Activated T-cell treated with anti-CD3 and anti-CD28 coated beads, Interleukin-2, amount 50 U/mL, for 72 hours (primary cell): ENCODE results near the gene CADM2. TPM values are rescaled to one million over a fixed set of nuclear protein-coding genes. Genes with fewer than 3 reads are reported as not detected.

Source experiments
- ATAC-seq, 2 donors: fragments of 150-1000 bp; cut with Tn5 transposase; replicated peaks in 1 of 2; 2 replicates each; pipeline ENCODE4 v1.10.0; 2021; ENCODE audit warnings: moderate library complexity in 2 of 2, mild to moderate bottlenecking in 1 of 2
- DNase-seq, 2 donors: peaks; one replicate each; pipeline ENCODE4 v3.0.0; 2021 to 2022; ENCODE audit warnings: mixed read lengths in 1 of 2
- H3K27ac Mint-ChIP-seq: one replicate; pipeline ENCODE4 v1.8.0; 2022; ENCODE audit warnings: mild to moderate bottlenecking, moderate library complexity, mixed read lengths
- H3K27me3 Mint-ChIP-seq: one replicate; pipeline ENCODE4 v1.8.0; 2022; ENCODE audit warnings: low read depth, mixed read lengths
- H3K36me3 Mint-ChIP-seq, 2 donors: one replicate each; pipeline ENCODE4 v1.8.0; 2022; ENCODE audit warnings: mixed read lengths in 2 of 2, mild to moderate bottlenecking in 1 of 2; ENCODE audit not compliant: insufficient read depth in 2 of 2
- H3K4me1 Mint-ChIP-seq: one replicate; pipeline ENCODE4 v1.8.0; 2022; ENCODE audit warnings: low read depth, mixed read lengths
- H3K4me3 Mint-ChIP-seq, 2 donors: one replicate each; pipeline ENCODE4 v1.8.0; 2022; ENCODE audit warnings: mild to moderate bottlenecking in 2 of 2, mixed read lengths in 2 of 2, moderate library complexity in 2 of 2
- H3K9me3 Mint-ChIP-seq, 2 donors: one replicate each; pipeline ENCODE4 v1.8.0; 2022; ENCODE audit warnings: mixed read lengths in 2 of 2
- total RNA-seq, 2 donors: library from RNA; stranded (reverse); gene quantifications; one replicate each; pipeline ENCODE4 v1.2.3, GENCODE V29; 2022

Gene CADM2
- total RNA-seq, 2 donors from 2014 or later: not detected

DNA sequence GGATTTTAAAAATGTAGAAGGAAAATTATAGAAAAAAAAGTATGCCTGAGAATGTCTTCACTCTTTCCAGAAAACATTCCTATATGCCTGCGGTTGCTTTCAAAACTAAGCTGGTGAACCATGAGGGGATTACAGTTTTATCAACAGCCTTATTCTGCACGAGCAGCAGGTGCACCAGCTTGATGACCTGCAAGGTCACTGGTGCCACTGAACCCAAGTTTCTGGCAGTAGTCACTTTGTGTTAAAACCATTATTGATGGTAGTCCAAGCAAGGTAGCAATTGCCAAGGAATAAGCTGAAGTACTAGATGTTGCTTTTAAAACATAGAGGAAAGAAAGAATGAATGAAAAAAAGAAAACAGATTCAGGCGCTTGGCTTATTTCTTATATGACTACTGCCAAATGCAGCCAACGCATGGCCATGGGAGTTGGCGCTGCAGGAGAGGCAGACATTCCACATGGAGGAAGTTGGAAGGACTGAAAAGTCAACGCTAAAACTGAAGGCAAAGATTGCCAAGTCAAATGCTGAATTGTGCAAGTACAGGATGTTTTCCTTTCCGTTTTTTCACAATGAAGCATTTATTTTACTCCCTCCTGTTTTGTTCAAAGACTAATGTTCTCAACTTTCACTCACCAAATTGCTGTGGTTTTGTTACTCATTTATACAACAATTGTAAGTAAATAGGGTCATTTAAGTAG is 601.4 kb downstream of the CADM2 start:
- DNase-seq: no peak
- H3K27ac Mint-ChIP-seq: no peak overlapping the region
- H3K36me3 Mint-ChIP-seq: no peaks in the 10 kb centered on the region
- no peaks in the 10 kb centered on the region for H3K4me1 Mint-ChIP-seq
- H3K27me3 Mint-ChIP-seq: no peaks in the 10 kb centered on the region
- peaks cover 0 to 2% of the 10 kb centered on the region in 2 donors for H3K9me3 Mint-ChIP-seq
- no peak overlapping the region for H3K4me3 Mint-ChIP-seq
- ATAC-seq: no peak

DNA sequence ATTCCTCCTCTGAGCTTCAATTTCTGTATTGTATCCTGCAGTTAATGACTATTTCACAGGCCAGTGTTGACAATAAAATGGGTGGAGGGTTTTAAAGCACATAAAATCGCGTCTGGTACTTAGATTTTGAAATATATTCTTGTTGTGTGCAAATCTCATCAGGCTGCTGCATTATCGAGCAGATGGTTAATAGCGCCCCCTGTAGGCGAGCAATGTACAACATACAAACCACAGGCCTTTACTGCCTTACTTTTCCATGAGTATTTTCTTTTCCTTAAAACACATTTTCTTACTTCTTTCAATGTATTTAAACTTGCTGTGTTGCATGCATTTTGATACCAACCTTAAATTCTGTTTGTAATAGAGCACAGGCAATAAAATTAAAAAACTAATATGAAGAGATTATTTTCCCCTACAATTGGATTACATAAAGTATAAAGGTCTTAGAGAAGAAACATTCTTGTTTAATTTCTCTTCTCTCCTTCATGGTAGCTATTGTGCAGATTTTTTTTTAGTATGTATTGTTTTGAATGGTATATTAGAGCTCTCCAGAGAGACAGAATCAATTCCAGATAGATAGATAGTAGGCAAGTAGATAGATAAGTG is 608.4 kb downstream of the CADM2 start:
- Mint-ChIP-seq H3K27ac (no peak overlapping the region), H3K36me3 (no peaks in the 10 kb centered on the region), H3K4me1 (no peaks in the 10 kb centered on the region), H3K9me3 (no peaks in the 10 kb centered on the region), H3K27me3 (no peaks in the 10 kb centered on the region), H3K4me3 (no peak overlapping the region)
- ATAC-seq (no peak), DNase-seq (peak; percentile 14 to 42)

DNA sequence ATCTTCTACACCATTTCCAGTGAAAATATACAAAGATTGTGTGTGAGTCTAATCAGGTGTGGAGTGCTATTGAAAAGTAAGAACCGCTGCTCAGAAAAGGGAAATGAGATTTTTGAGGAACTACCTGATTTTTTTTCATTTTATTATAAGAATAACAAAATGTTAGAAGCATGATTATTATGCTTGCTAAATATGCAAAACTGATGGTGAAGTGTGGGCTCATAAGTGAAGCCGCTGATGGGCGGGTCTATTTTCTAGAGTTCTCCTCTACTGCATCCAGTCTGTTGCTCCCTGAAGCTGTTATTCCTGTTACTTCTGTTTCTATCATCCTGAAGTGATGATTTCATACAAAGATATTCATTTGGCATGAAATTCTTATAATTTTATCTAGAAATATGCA is 612.0 kb downstream of the CADM2 start:
- Mint-ChIP-seq H3K27ac (no peak overlapping the region), H3K9me3 (no peaks in the 10 kb centered on the region), H3K4me3 (no peak overlapping the region), H3K36me3 (no peaks in the 10 kb centered on the region), H3K4me1 (no peaks in the 10 kb centered on the region), H3K27me3 (no peaks in the 10 kb centered on the region)
- ATAC-seq (no peak), DNase-seq (no peak)

DNA sequence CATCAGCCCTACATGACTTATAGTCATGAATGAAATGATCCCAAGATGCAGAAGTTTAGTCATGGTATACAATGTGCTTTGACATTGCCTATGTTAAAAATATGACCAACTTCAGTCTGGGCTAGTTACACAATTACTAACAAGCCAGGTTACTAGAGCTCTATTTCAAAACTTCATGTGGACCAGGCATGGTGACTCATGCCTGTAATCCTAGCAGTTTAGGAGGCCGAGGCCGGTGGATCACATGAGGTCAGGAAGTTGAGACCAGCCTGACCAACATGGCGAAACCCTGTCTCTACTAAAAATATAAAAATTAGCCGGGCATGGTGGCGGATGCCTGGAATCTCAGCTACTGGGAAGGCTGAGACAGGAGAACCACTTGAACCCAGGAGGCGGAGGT is 613.0 kb downstream of the CADM2 start:
- DNase-seq: no peak
- no peaks in the 10 kb centered on the region for H3K4me1 Mint-ChIP-seq
- ATAC-seq: no peak
- no peak overlapping the region for H3K4me3 Mint-ChIP-seq
- H3K9me3 Mint-ChIP-seq: no peaks in the 10 kb centered on the region
- H3K36me3 Mint-ChIP-seq: no peaks in the 10 kb centered on the region
- no peaks in the 10 kb centered on the region for H3K27me3 Mint-ChIP-seq
- H3K27ac Mint-ChIP-seq: no peak overlapping the region

DNA sequence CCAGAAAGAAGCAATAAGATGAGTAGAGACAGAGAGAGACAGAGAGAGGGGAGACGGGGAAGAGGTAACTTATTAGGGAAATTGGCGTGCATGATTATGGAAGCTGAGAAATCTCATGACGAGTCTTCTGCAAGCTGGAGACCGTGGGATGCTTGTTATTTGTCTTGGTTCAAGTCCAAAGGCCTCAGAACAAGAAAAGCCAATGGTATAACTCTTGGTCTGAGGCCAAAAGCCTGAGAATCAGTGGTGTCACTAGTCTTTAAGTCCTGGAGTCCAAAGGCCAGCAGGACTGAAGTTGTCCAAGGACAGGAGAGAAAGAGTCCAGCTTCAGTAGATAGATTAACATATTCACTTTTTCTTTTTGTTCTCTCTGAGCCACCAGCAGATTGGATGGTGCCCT is 613.6 kb downstream of the CADM2 start:
- no peaks in the 10 kb centered on the region for H3K9me3 Mint-ChIP-seq
- H3K4me3 Mint-ChIP-seq: no peak overlapping the region
- ATAC-seq (no peak), DNase-seq (no peak)
- no peaks in the 10 kb centered on the region for H3K27me3 Mint-ChIP-seq
- H3K36me3 Mint-ChIP-seq: no peaks in the 10 kb centered on the region
- no peak overlapping the region for H3K27ac Mint-ChIP-seq
- H3K4me1 Mint-ChIP-seq: no peaks in the 10 kb centered on the region

DNA sequence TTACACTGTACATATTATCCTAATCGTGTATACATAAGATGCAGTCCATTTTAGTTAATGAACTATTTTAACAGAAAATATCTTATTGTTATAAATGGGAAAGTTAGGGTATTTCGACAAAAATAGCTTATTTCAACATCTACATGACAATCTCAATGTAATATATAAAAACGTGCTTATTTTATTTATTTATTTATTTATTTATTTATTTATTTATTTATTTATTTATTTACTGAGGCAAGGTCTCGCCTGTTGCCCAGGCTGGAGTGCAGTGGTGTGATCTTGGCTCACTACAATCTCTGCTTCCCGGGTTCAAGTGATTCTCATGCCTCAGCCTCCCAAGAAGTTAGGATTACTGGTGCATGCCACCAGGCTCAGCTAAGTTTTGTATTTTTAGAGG is 614.2 kb downstream of the CADM2 start:
- DNase-seq (no peak), ATAC-seq (no peak)
- Mint-ChIP-seq H3K9me3 (no peaks in the 10 kb centered on the region), H3K4me1 (no peaks in the 10 kb centered on the region), H3K36me3 (no peaks in the 10 kb centered on the region), H3K27ac (no peak overlapping the region), H3K27me3 (no peaks in the 10 kb centered on the region), H3K4me3 (no peak overlapping the region)

DNA sequence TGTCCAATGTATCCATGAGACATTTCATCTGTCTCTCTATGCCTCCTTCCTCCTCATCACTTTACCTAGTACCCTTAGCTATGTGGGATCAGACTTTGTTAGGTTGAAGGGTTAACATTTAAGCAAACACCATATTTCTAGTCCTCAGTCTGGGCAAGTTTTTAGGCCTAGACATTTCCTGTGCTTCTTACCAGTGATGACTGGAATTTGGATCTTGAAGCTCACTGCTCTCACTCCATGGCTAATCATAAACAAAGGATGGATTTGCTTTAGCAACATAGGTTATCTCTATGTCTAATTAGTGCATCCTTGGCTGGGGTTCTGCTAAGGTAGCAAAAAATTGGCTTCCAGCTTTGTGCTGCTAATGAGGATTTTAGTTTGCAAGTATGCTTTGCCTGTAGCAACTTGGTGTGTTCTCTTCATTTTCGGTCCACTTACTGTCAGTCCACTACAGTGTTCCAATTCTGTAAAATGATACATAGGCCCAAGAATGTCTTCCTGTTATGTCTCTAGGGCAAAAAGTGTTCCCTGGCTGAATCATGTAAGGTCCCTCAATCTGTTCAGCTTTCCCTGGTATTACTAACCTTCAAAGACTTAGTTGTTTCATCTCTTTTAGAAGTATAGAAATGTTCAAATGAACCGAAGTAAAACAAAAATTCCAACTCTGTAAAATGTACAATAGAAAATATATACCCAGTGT is 615.4 kb downstream of the CADM2 start:
- Mint-ChIP-seq H3K9me3 (no peaks in the 10 kb centered on the region), H3K4me1 (no peaks in the 10 kb centered on the region), H3K4me3 (no peak overlapping the region), H3K36me3 (no peaks in the 10 kb centered on the region), H3K27ac (no peak overlapping the region), H3K27me3 (no peaks in the 10 kb centered on the region)
- no peak for ATAC-seq
- no peak for DNase-seq

DNA sequence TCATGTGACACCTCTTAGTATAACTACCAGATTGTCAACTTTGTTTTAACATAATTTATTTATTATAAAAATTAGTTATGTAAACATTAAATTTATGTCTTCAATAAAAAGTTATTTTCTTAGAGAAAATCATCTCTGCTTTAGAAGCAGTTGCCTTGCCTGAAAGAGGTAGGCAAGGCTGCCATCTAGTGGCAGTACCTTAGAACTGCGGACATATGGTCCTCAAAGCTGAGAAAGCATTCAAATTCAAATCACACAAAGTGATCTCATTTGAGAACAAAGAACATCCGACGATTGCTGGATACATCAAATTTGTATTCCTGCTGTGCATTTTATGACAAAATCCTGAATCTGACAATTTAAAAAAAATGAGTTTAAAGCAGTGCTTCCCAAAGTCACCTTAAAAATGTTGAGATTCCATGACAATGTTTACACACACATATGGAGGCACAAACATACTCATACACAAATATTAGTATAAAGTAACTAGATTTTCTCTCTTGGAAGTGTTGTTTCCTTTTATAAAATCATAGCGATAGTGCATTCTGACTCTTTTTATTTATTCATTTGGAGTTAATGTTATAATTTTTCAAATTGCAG is 617.4 kb downstream of the CADM2 start:
- Mint-ChIP-seq H3K9me3 (no peaks in the 10 kb centered on the region), H3K36me3 (no peaks in the 10 kb centered on the region), H3K27me3 (no peaks in the 10 kb centered on the region), H3K4me3 (no peak overlapping the region), H3K27ac (no peak overlapping the region), H3K4me1 (no peaks in the 10 kb centered on the region)
- peak; percentile 37 to 44 for DNase-seq
- no peak for ATAC-seq

DNA sequence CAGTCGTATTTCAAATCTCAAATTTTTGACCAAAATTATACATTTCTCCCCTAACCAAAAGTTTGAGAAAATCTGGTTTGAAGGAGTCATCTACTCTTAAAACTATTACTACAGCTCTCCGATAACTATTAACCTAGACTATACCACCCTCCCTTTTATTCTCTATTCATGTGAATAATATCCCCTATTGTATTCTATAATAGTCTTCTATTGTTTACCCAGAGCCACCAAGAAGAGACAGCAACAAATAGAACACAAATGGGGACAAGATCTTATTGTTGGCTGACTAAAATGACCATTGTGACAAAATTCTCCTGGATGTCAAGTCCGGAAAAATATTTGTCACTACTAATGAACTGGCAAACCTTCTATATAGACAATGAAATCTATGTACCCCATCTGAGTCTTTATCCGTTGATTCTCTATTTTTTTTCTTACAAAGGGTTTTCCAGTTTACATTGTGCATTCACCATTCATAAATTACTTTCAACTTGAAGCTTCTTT is 618.0 kb downstream of the CADM2 start:
- H3K4me3 Mint-ChIP-seq: no peak overlapping the region
- DNase-seq: no peak
- H3K36me3 Mint-ChIP-seq: no peaks in the 10 kb centered on the region
- H3K27ac Mint-ChIP-seq: no peak overlapping the region
- no peaks in the 10 kb centered on the region for H3K9me3 Mint-ChIP-seq
- H3K27me3 Mint-ChIP-seq: no peaks in the 10 kb centered on the region
- no peaks in the 10 kb centered on the region for H3K4me1 Mint-ChIP-seq
- no peak for ATAC-seq

DNA sequence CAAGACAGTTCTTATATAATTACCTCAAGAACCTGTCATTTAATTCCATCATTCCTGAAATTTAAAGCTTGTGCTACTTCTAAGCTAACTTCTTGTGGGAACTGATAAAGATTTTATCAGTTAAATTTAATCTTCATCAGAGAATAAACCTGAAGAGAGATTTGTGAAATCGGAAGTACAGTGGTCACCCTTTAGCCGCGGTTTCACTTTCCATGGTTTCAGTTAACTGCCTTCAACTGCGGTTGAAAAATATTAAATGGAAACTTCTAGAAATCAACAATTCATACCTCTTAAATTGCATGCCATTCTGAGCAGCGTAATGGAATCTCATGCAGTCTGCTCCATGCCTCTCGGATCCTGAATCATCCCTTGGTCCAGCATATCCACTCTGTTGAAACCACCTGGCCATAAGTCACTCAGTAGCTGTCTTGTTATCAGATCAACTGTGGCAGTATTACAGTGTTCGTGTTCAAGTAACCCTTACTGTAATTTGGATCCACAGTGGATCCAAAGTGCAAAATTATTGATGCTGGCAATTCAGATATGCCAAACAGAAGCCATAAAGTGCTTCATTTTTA is 626.1 kb downstream of the CADM2 start:
- no peak overlapping the region for H3K4me3 Mint-ChIP-seq
- no peaks in the 10 kb centered on the region for H3K27me3 Mint-ChIP-seq
- H3K27ac Mint-ChIP-seq: no peak overlapping the region
- H3K9me3 Mint-ChIP-seq: no peaks in the 10 kb centered on the region
- H3K4me1 Mint-ChIP-seq: no peaks in the 10 kb centered on the region
- H3K36me3 Mint-ChIP-seq: no peaks in the 10 kb centered on the region
- DNase-seq (no peak), ATAC-seq (no peak)

DNA sequence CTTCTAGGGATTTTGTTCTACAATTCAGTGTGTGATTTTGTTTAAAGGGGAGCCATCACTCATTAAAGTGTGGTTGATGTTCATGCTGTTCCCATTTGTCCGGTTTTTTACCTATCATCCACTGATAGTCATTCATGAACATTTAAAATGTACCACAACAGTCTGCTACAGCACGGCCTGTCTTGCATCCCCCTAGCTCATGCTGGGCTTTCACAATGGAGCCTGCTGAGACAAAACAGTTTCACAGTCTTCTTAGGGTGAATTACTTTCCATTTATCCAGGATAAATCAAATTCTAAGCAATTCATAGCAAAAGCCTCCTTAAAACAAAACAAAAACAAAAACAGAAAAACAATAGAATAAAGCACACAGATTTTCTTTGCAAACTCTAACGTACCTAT is 627.2 kb downstream of the CADM2 start:
- Mint-ChIP-seq H3K27ac (no peak overlapping the region), H3K4me3 (no peak overlapping the region), H3K27me3 (no peaks in the 10 kb centered on the region), H3K36me3 (no peaks in the 10 kb centered on the region), H3K4me1 (no peaks in the 10 kb centered on the region), H3K9me3 (no peaks in the 10 kb centered on the region)
- DNase-seq (no peak), ATAC-seq (no peak)

DNA sequence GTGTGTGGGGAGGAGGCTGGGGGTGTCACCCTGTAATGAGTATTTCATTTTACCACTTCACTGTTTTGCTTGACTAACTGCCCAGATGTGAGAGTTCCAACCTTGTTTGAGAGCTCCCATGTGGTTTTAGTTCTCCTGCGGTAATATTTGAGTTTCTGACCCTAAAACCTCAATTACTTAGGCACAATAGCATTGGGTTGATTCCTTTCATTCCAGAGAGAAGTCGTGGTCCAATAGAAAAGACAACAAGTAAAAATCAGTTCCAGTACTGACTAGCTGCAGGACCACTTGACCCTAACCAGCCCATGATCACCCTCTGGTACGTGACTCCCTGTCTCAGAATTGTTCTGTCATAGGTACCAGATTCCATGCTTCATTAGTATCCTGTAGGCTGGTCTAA is 630.4 kb downstream of the CADM2 start:
- H3K27me3 Mint-ChIP-seq: no peaks in the 10 kb centered on the region
- H3K36me3 Mint-ChIP-seq: no peaks in the 10 kb centered on the region
- no peaks in the 10 kb centered on the region for H3K4me1 Mint-ChIP-seq
- peaks cover 0 to 1% of the 10 kb centered on the region in 2 donors for H3K9me3 Mint-ChIP-seq
- no peak for DNase-seq
- no peak overlapping the region for H3K27ac Mint-ChIP-seq
- H3K4me3 Mint-ChIP-seq: no peak overlapping the region
- no peak for ATAC-seq

DNA sequence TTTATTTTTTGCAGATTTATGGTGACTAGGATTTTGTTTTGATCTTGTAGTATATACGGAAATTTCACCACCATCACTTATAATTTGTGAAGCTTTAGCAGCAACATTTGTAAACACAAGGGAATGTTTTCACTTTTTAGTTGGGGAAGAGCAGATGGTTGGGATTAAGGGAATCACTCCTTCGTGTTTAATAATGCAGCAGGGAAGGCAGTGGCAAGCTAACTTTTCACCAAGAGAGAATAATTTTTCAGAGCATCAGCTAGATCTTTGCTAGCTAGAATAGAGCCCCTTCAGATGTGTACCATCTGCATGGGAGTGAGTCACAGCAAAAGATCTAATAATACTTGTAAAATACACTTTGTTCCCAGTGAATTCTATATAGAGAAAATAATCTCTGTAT is 632.7 kb downstream of the CADM2 start:
- Mint-ChIP-seq H3K4me3 (no peak overlapping the region), H3K4me1 (no peaks in the 10 kb centered on the region), H3K27ac (peak overlapping the region; percentile 60), H3K27me3 (no peaks in the 10 kb centered on the region), H3K36me3 (no peaks in the 10 kb centered on the region), H3K9me3 (peaks cover 0 to 1% of the 10 kb centered on the region in 2 donors)
- ATAC-seq: no peak
- DNase-seq: no peak
